Stomach (tissue), 4 donors: ENCODE data around the gene PHKA2.

Source experiments
- CTCF ChIP-seq, 7 experiments: fragments of 450-650 bp in 4 of 7; fragments of 200-600 bp in 3 of 7; sonication (generic) in 3 of 7; IDR thresholded peaks; one replicate each; pipeline ENCODE4 v1.5.1; 2016 to 2019; ENCODE audit warnings: antibody characterized with exemption in 7 of 7, control low read depth in 2 of 7, mild to moderate bottlenecking in 1 of 7
- EP300 ChIP-seq: sonication (generic); formaldehyde crosslinking; IDR thresholded peaks from one replicate; pipeline ENCODE4 v1.6.1; 2017; ENCODE audit warnings: antibody characterized with exemption
- POLR2A ChIP-seq, 4 donors: fragments of 450-650 bp; IDR thresholded peaks; one replicate each; pipeline ENCODE4 v1.6.1; 2016; ENCODE audit warnings: antibody characterized with exemption in 4 of 4, control low read depth in 2 of 4, mild to moderate bottlenecking in 1 of 4, moderate library complexity in 1 of 4
- POLR2AphosphoS5 ChIP-seq, 3 donors: sonication (generic); formaldehyde crosslinking; IDR thresholded peaks; one replicate each; pipeline ENCODE4 v1.6.1; 2016; ENCODE audit warnings: antibody characterized with exemption in 3 of 3

- no peak for TF ChIP-seq CTCF (IDR thresholded peaks at IDR 0.05)
- TF ChIP-seq POLR2A (IDR thresholded peaks at IDR 0.05): no peak
- TF ChIP-seq POLR2AphosphoS5 (IDR thresholded peaks at IDR 0.05): no peak
- TF ChIP-seq EP300: no peak
These were observed 11.3 kb upstream of the PHKA2 start for GRCh38 chrX:18995221-18995620.
